Esophagus squamous epithelium (tissue), 4 donors: ENCODE data around the gene FBXO33.

ENCODE experiments used
- CTCF ChIP-seq, 6 experiments: fragments of 450-650 bp in 4 of 6; fragments of 200-600 bp in 2 of 6; sonication (generic) in 2 of 6; IDR thresholded peaks; one replicate each; pipeline ENCODE4 v1.5.1; 2016 to 2019; ENCODE audit warnings: antibody characterized with exemption in 6 of 6, mild to moderate bottlenecking in 4 of 6, moderate library complexity in 4 of 6
- POLR2A ChIP-seq, 4 donors: fragments of 450-650 bp; IDR thresholded peaks; one replicate each; pipeline ENCODE4 v1.6.1; 2017; ENCODE audit warnings: antibody characterized with exemption in 4 of 4, mild to moderate bottlenecking in 4 of 4, moderate library complexity in 3 of 4

- TF ChIP-seq CTCF (IDR thresholded peaks at IDR 0.05) (no peak), POLR2A (IDR thresholded peaks at IDR 0.05) (no peak)
These were observed 38.9 kb downstream of the FBXO33 start for GRCh38 chr14:39393289-39393688.
